ENCODE measurements around the gene SSU72.

The SSU72 gene

GRCh38 chr1:1574721-1575537 lies at the start of gene SSU72:
Gene SSU72 (minus strand): TSS chr1:1574863. CDS start chr1:1574557, 306 bp downstream.
- peak; percentile 90 for DNase-seq (ENCODE audit: low read depth)

GRCh38 chr1:1623631-1624442 lies 49.2 kb upstream of the SSU72 start:
- no peak for DNase-seq (ENCODE audit: low read depth)

GRCh38 chr1:1623181-1623630 lies 48.5 kb upstream of the SSU72 start:
- DNase-seq (ENCODE audit: low read depth), result no peak

DNA sequence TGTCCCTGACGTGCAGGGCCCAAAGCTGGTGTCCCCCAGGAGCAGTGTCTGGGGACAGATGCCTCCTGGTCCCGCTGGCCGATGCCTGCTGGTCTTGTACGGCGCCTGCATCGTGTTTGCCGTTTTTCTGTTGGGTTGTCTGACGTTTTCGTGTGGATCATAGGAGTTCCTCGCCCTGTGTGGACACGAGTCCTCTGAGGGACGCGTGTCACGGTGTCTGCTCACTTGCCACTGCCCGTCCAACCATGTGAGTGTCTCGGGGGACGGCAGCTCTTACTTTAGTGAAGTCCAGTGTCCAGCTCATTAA lies 48.1 kb upstream of the SSU72 start:
- no peak for DNase-seq (ENCODE audit: low read depth)

- no peak for DNase-seq (ENCODE audit: low read depth)
Observed at GRCh38 chr1:1622010-1622787, 47.5 kb upstream of the SSU72 start.

DNA sequence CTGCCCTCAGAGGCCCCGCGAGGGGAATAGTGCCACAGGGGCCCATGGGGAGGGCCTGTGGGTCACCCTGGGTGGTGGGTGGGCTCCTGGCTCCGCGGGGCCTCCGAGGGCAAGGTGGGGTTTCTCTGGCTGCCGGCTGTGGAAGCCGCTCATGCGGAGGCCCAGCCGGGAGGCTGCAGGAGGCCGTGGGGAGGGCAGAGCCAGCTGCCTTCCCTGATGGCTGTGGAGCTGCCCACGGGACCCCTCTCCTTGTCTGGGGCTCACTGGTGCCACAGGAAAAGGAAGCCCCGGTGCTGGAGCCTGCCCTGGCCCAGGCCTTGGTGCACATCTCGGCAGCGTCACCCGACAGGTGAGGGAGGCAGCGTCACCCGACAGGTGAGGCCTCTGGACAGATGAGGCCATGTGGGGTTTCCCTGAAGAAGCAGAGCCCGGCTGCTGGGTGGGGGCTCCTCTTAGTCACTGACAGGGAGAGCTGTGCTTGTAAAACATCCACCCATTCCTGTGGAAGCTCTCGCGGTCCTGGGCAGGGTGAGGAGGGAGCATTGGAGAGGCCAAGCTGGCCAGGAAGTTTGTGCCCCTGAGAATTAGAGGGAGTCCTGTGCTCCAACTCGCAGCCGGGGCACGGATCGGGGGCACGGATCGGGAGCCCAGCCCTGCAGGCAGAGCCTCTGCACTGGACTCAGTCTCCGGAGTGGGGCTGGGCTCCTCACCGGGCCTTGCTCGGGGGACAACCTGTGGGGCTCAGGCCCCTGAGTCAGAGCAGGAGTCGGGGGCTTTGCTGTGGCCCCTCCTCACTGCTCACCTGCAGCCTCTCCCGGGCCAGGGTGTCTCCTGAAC lies 46.7 kb upstream of the SSU72 start:
- no peak for DNase-seq (ENCODE audit: low read depth)

DNA sequence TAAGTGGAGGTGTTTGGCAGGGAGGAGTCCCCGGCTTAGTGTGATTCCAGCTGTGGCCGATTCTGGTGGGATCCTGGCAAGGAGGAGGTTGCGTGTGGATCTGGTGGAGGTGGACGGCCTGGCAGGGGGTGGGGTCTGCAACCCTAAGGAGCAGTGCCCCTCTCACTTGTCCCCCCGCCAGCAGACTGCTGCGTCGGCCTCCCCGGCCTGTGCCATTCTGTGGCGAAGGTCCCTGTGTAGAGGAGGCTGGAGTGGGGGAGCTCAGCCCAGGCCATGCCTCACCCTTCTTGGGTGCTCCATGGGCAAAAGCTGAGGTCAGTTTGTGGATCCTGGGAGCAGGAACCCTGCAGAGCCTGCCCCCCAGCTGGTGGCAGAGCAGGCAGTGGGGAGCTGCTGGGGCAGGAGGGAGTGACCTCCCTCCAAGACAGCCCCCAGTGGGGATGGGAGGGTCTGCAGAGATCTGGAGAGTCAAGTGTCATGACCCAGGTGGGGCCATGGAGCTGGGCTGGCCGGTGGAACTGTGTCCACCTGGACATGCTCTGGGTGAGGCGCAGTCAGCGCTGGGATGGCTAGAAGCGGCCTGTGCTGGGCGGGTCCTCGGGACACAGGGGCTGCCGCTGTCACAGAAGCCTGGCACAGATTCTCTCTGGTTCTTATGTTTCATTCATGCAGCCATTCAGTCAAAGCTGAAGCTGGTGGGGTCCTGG lies 45.9 kb upstream of the SSU72 start:
- DNase-seq (ENCODE audit: low read depth), result no peak

- no peak for DNase-seq (ENCODE audit: low read depth)
Observed at GRCh38 chr1:1619917-1620361, 45.3 kb upstream of the SSU72 start.

- DNase-seq (ENCODE audit: low read depth), result no peak
Observed at GRCh38 chr1:1618396-1619068, 43.9 kb upstream of the SSU72 start.

- no peak for DNase-seq (ENCODE audit: low read depth)
Observed at GRCh38 chr1:1617925-1618324, 43.3 kb upstream of the SSU72 start.

GRCh38 chr1:1617516-1617915 lies 42.9 kb upstream of the SSU72 start:
- no peak for DNase-seq (ENCODE audit: low read depth)

- DNase-seq (ENCODE audit: low read depth), result no peak
Observed at GRCh38 chr1:1616838-1617237, 42.2 kb upstream of the SSU72 start.

- no peak for DNase-seq (ENCODE audit: low read depth)
Observed at GRCh38 chr1:1616045-1616790, 41.6 kb upstream of the SSU72 start.

- DNase-seq (ENCODE audit: low read depth), result peak; percentile 96
Observed at GRCh38 chr1:1615256-1616044, 40.8 kb upstream of the SSU72 start, which contains the start of gene MIB2. Gene MIB2 (plus strand): TSS chr1:1615500. CDS start chr1:1623453, 7,953 bp downstream.

GRCh38 chr1:1614954-1615255 lies 40.2 kb upstream of the SSU72 start:
- no peak for DNase-seq (ENCODE audit: low read depth)

- no peak for DNase-seq (ENCODE audit: low read depth)
Observed at GRCh38 chr1:1614204-1614953, 39.7 kb upstream of the SSU72 start.

DNA sequence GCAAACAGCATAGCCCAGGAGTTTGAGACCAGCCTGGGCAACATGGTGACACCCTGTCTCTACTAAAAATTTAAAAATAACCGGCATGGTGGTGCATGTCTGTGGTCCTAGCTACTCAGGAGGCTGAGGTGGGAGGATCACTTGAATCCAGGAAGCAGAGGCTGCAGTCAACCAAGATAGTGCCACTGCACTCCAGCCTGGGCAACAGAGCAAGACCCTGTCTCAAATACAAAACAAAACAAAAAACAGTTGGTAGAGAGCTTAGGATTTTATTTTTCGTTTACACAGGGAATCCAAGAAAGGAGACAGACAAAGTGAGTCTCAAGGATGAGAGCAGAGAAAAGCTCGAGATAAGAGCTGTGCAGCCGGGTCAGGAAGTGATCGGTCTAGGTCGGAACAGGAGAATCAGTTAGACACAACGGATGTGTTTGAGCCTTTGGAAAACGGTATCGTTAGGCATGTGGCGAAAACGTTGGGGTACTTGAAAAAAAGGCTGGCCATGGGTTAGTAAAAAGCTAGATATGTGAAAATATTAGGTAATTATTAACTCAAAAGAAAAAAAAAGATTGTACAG lies 38.9 kb upstream of the SSU72 start:
- DNase-seq (ENCODE audit: low read depth), result no peak

- DNase-seq (ENCODE audit: low read depth), result no peak
Observed at GRCh38 chr1:1612104-1612400, 37.4 kb upstream of the SSU72 start.
